K562 (cell line): ENCODE results near the gene MRPL41. TPM values are rescaled to one million over a fixed set of nuclear protein-coding genes. Genes with fewer than 3 reads are reported as not detected.

ENCODE experiments used
- ATAC-seq: fragments of 200-7000 bp; cut with Tn5 transposase; 3 replicates; pipeline ENCODE4 v1.9.1; 2020; ENCODE audit warnings: moderate library complexity
- BruUV-seq: library from RNA; stranded (reverse); fragments of 400-500 nt; replicated peaks from 2 replicates; lab custom pipeline; 2021; lab: Mats Ljungman, UMichigan
- CTCF ChIA-PET: fragments of 300-600 bp; formaldehyde crosslinking; extraction: SDS; loops from one replicate; lab custom pipeline; 2021; ENCODE audit warnings: low intra/inter-chr PET ratio; lab: Yijun Ruan, JAX
- POLR2A ChIA-PET: fragments of 300-600, 350-650 bp; sonication (Branson Sonifier 250); formaldehyde crosslinking; extraction: SDS; loops from one replicate; lab custom pipeline; 2021; ENCODE audit warnings: antibody characterized with exemption, inconsistent platforms; lab: Yijun Ruan, JAX
- DNase-seq, 4 experiments: peaks; one replicate each; pipeline versions ENCODE4 v3.0.0 to v3.0.0-alpha.2; 2011 to 2018; ENCODE audit warnings: low spot score in 3 of 4, mixed read lengths in 3 of 4; ENCODE audit errors: extremely low read depth in 1 of 4
- FAIRE-seq: peaks from 2 replicates; lab custom pipeline; 2011; peaks lifted over from hg19 to GRCh38; lab: Jason Lieb, UNC
- H2AFZ ChIP-seq: 2 replicates; pipeline ENCODE4 v1.6.0; 2011; ENCODE audit warnings: low read depth, low read length, control low read depth, inconsistent platforms
- H3K27ac ChIP-seq: fragments of 200-600 bp; 3 replicates; pipeline ENCODE4 v1.8.0; 2011; ENCODE audit warnings: low read depth, mild to moderate bottlenecking, control low read depth, inconsistent platforms, low read length, moderate library complexity, mixed read lengths; ENCODE audit errors: extremely low read depth
- H3K27me3 ChIP-seq, 2 experiments: fragments of 300-600 bp in 1 of 2; 2 replicates in 1 of 2; 3 replicates in 1 of 2; pipeline versions ENCODE4 v1.6.0 to v1.8.0; 2011; ENCODE audit warnings: inconsistent platforms in 2 of 2, low read length in 2 of 2, mild to moderate bottlenecking in 1 of 2, mixed read lengths in 1 of 2, moderate library complexity in 1 of 2; ENCODE audit not compliant: control insufficient read depth in 2 of 2, insufficient read depth in 2 of 2
- H3K36me3 ChIP-seq: fragments of 300-600 bp; 3 replicates; pipeline ENCODE4 v1.8.0; 2011; ENCODE audit warnings: mild to moderate bottlenecking, low read length, inconsistent platforms; ENCODE audit not compliant: control insufficient read depth, insufficient read depth
- H3K4me1 ChIP-seq, 2 experiments: fragments of 200-600 bp in 1 of 2; replicated peaks in 1 of 2; 2 replicates in 1 of 2; 3 replicates in 1 of 2; pipeline versions ENCODE4 v1.5.1 to v1.8.0; 2011; ENCODE audit warnings: inconsistent platforms in 2 of 2, low read length in 2 of 2, mild to moderate bottlenecking in 1 of 2, mixed read lengths in 1 of 2, moderate library complexity in 1 of 2; ENCODE audit not compliant: control insufficient read depth in 2 of 2, insufficient read depth in 2 of 2
- H3K4me2 ChIP-seq: 2 replicates; pipeline ENCODE4 v1.6.1; 2011; ENCODE audit warnings: low read length, control low read depth, inconsistent platforms, mixed read lengths; ENCODE audit not compliant: insufficient read depth
- H3K4me3 ChIP-seq: fragments of 200-600 bp; sonication (generic), shearing (Covaris generic); 2 replicates; pipeline ENCODE4 v1.5.1; 2016; ENCODE audit warnings: control low read depth, inconsistent platforms
- H3K79me2 ChIP-seq: fragments of 200-600 bp; 3 replicates; pipeline ENCODE4 v1.8.0; 2011; ENCODE audit warnings: low read length, inconsistent platforms; ENCODE audit not compliant: control insufficient read depth, insufficient read depth
- H3K9ac ChIP-seq, 2 experiments: 2 replicates each; pipeline versions ENCODE4 v1.6.0 to v1.6.1; 2011; ENCODE audit warnings: low read depth in 2 of 2, low read length in 2 of 2, control low read depth in 1 of 2, inconsistent platforms in 1 of 2, mild to moderate bottlenecking in 1 of 2, mixed read lengths in 1 of 2; ENCODE audit not compliant: insufficient read depth in 1 of 2
- H3K9me1 ChIP-seq: one replicate; pipeline ENCODE4 v1.6.0; 2011; ENCODE audit warnings: inconsistent platforms, mild to moderate bottlenecking, low read length, moderate library complexity; ENCODE audit not compliant: control insufficient read depth, insufficient read depth
- H3K9me3 ChIP-seq: replicated peaks from 2 replicates; pipeline ENCODE4 v1.5.1; 2011; ENCODE audit warnings: low read depth, low read length, inconsistent platforms; ENCODE audit not compliant: control insufficient read depth, insufficient read depth
- H4K20me1 ChIP-seq: replicated peaks from 2 replicates; pipeline ENCODE4 v1.6.1; 2011; ENCODE audit warnings: low read length, inconsistent platforms, mixed read lengths; ENCODE audit not compliant: control insufficient read depth, insufficient read depth
- ATF3 ChIP-seq, 2 experiments: fragments of 450-650 bp in 1 of 2; sonication (generic) in 1 of 2; formaldehyde crosslinking in 1 of 2; IDR thresholded peaks in 1 of 2; conservative IDR thresholded peaks in 1 of 2; 2 replicates each; pipeline versions ENCODE4 v1.6.1 to v1.8.1; 2016 to 2023; ENCODE audit warnings: mild to moderate bottlenecking in 2 of 2, moderate library complexity in 2 of 2, inconsistent platforms in 1 of 2, missing genetic modification reagents in 1 of 2
- CEBPG ChIP-seq, 3 experiments: fragments of 200-800 bp in 1 of 3; sonication (Bioruptor generic) in 1 of 3; sonication (generic) in 1 of 3; formaldehyde crosslinking in 1 of 3; IDR thresholded peaks in 2 of 3; conservative IDR thresholded peaks in 1 of 3; 2 replicates each; pipeline versions ENCODE4 v1.6.1 to v1.8.0; 2016 to 2022; ENCODE audit warnings: missing compliant biosample characterization in 2 of 3, missing genetic modification characterization in 2 of 3, mild to moderate bottlenecking in 1 of 3, missing genetic modification reagents in 1 of 3
- CLOCK ChIP-seq: fragments of 250-450 bp; sonication (Bioruptor Pico); IDR thresholded peaks from 2 replicates; pipeline ENCODE4 v1.4.0; 2020; ENCODE audit warnings: mild to moderate bottlenecking, moderate library complexity, borderline replicate concordance
- WGBS: fragments of 100-300 bp; shearing (Covaris generic); methylation state at CpG from one replicate; pipeline ENCODE4 v1.1.6; 2016; ENCODE audit warnings: low coverage, mixed read lengths; ENCODE audit not compliant: insufficient coverage; ENCODE audit errors: missing lambda C conversion rate; 5-methylcytosine and 5-hydroxymethylcytosine counted together
- in situ Hi-C: fragments of 300-500 bp; cut with MboI; formaldehyde crosslinking; loops from 4 replicates; pipeline ENCODE4 v1.15.0; 2018; ENCODE audit warnings: inconsistent platforms, mixed read lengths
- intact Hi-C: fragments of 100-400 bp; cut with micrococcal nuclease; formaldehyde crosslinking; loops from 2 replicates; pipeline ENCODE4 v1.14.2; 2022
- polyA plus RNA-seq, 8 experiments: library from polyadenylated mRNA; depleted of rRNA in 4 of 8; stranded (reverse) in 5 of 8; unstranded in 3 of 8; fragments of >200 nt; fragmentation: Nextera tagmentation in 2 of 8; fragmentation: Illumina TruSeq in 1 of 8; extraction: Ambion mirVana in 2 of 8; extraction: Trizol in 1 of 8; gene quantifications; 2 replicates each; pipeline versions ENCODE4 v1.2.1 to v1.2.3, GENCODE V29; 2011 to 2014; ENCODE audit warnings: inconsistent platforms in 1 of 8, missing spikeins in 1 of 8
- total RNA-seq, 7 experiments: library from RNA; depleted of rRNA in 6 of 7; stranded (reverse); fragments of >200 nt in 6 of 7; fragmentation: Illumina TruSeq in 2 of 7; extraction: Trizol in 2 of 7; gene quantifications; 2 replicates each; pipeline versions ENCODE4 v1.2.1 to v1.2.3, GENCODE V29; 2011 to 2021; ENCODE audit warnings: low replicate concordance in 1 of 7

Gene MRPL41
- total and polyA plus RNA-seq, 9 of the 15 experiments (the other 6 are each of a cell fraction or from before 2014, with no cell fraction given) = 2.6 to 259 (median 21.6) TPM

- 56% methylated on average over 22 of the region's 23 CpGs for WGBS
- H3K27ac ChIP-seq = no peak overlapping the region
- no peak overlapping the region for H3K4me2 ChIP-seq
- no peaks in the 10 kb centered on the region; the same call in 1 of the 2 replicates for H4K20me1 ChIP-seq
- no peak for DNase-seq
- peaks cover 0 to 5% of the 10 kb centered on the region in 2 experiments; a peak in 1 of 5 replicates for H3K27me3 ChIP-seq
- POLR2A ChIA-PET = no interaction called here
- no peak overlapping the region for H2AFZ ChIP-seq
- H3K36me3 ChIP-seq = peaks cover 6% of the 10 kb centered on the region; the same call in 2 of the 3 replicates
- no peak for FAIRE-seq
- TF ChIP-seq CLOCK (CRISPR knock-in tag) = no peak
- TF ChIP-seq CEBPG (CRISPR knock-in tag; IDR thresholded peaks at IDR 0.05) = peak; percentile 49; the same call in 1 of the 2 replicates
- TF ChIP-seq CEBPG (tag; conservative IDR thresholded peaks at IDR 0.05 in 1 of 2, IDR thresholded peaks at IDR 0.05 in 1 of 2) = peak in 1 of 2 experiments; percentile 33; a peak in 1 of 4 replicates
- TF ChIP-seq ATF3 (IDR thresholded peaks at IDR 0.05) = peak; percentile 68
- TF ChIP-seq ATF3 (CRISPR knock-in tag; conservative IDR thresholded peaks at IDR 0.05) = no peak
- no TSS peak for BruUV-seq
- peaks cover 0 to 50% of the 10 kb centered on the region in 2 experiments; a peak in 4 of 5 replicates for H3K4me1 ChIP-seq
- intact Hi-C loops (no loop called here), in situ Hi-C loops (no loop called here)
- no peaks in the 10 kb centered on the region for H3K9me1 ChIP-seq
- peaks cover 12% of the 10 kb centered on the region for H3K79me2 ChIP-seq
- peaks cover 2% of the 10 kb centered on the region; the same call in 1 of the 2 replicates for H3K9me3 ChIP-seq
- H3K4me3 ChIP-seq = no peak overlapping the region
- ATAC-seq = no peak
- CTCF ChIA-PET = no interaction called here
- H3K9ac ChIP-seq = peak overlapping the region in 1 of 2 experiments; percentile 56; a peak in 2 of 4 replicates
Measured at GRCh38 chr9:137547687-137548543, 3.8 kb upstream of the MRPL41 start.
